Activated CD8-positive, alpha-beta T cell treated with anti-CD3 and anti-CD28 coated beads for 36 hours (primary cell): ENCODE results near the gene TRAPPC8. TPM values are rescaled to one million over a fixed set of nuclear protein-coding genes. Genes with fewer than 3 reads are reported as not detected.
"Not testable (repeated sequence)": the region's sequence is repeated elsewhere in the genome, so short reads cannot be mapped to it uniquely, and the experiment has no call there.

Experiments
- ATAC-seq: fragments of 200-7000 bp; cut with Tn5 transposase; one replicate; pipeline ENCODE4 v1.10.0; 2021; ENCODE audit warnings: mild to moderate bottlenecking, moderate library complexity
- CTCF ChIA-PET: fragments of 350-600 bp; sonication (Branson Sonifier 250); formaldehyde crosslinking; loops from one replicate; lab custom pipeline; 2021; ENCODE audit warnings: antibody characterized with exemption; lab: Charles Lee
- POLR2A ChIA-PET: fragments of 350-600 bp; sonication (Branson Sonifier 250); formaldehyde crosslinking; loops from one replicate; lab custom pipeline; 2021; ENCODE audit warnings: antibody characterized with exemption; lab: Charles Lee
- DNase-seq: peaks from one replicate; pipeline ENCODE4 v3.0.0-alpha.2; 2020
- H3K27ac Mint-ChIP-seq: one replicate; pipeline ENCODE4 v1.8.0; 2021; ENCODE audit warnings: mild to moderate bottlenecking, mixed read lengths
- H3K27me3 Mint-ChIP-seq: one replicate; pipeline ENCODE4 v1.8.0; 2021; ENCODE audit warnings: mixed read lengths
- H3K36me3 Mint-ChIP-seq: one replicate; pipeline ENCODE4 v1.8.0; 2021; ENCODE audit warnings: low read depth, mixed read lengths
- H3K4me1 Mint-ChIP-seq: one replicate; pipeline ENCODE4 v1.8.0; 2021; ENCODE audit warnings: low read depth, mixed read lengths
- H3K4me3 Mint-ChIP-seq: one replicate; pipeline ENCODE4 v1.8.0; 2021; ENCODE audit warnings: mild to moderate bottlenecking, moderate library complexity, mixed read lengths
- H3K9me3 Mint-ChIP-seq: one replicate; pipeline ENCODE4 v1.8.0; 2021; ENCODE audit warnings: mixed read lengths
- CTCF ChIP-seq: fragments of 200-600 bp; IDR thresholded peaks from one replicate; pipeline ENCODE4 v1.8.0; 2022; ENCODE audit warnings: antibody characterized with exemption, mild to moderate bottlenecking
- intact Hi-C: fragments of 100-400 bp; cut with micrococcal nuclease; formaldehyde crosslinking; loops from one replicate; pipeline ENCODE4 v1.10.0; 2022
- total RNA-seq, 2 experiments: library from RNA; stranded (reverse); gene quantifications; one replicate each; pipeline ENCODE4 v1.2.3, GENCODE V29; 2021

TRAPPC8 gene
- total RNA-seq, 2 experiments from 2014 or later: 26.1 to 29.6 TPM

- ATAC-seq (no peak), DNase-seq (no peak)
- H3K4me3 Mint-ChIP-seq: no peak overlapping the region
- no peaks in the 10 kb centered on the region for H3K27me3 Mint-ChIP-seq
- intact Hi-C loops: loop anchor here (10.0 kb wide), 1 partner anchor 87 kb away; no protein-coding TSS in a partner anchor
- no peak overlapping the region for H3K27ac Mint-ChIP-seq
- H3K9me3 Mint-ChIP-seq: no peaks in the 10 kb centered on the region
- TF ChIP-seq CTCF: no peak
- peaks cover 1% of the 10 kb centered on the region for H3K4me1 Mint-ChIP-seq
- CTCF ChIA-PET: interaction anchor here (0.6 kb wide), 1 partner anchor 356 kb away, joined by 3 read pairs; no protein-coding TSS in a partner anchor
- POLR2A ChIA-PET: no interaction called here
- H3K36me3 Mint-ChIP-seq: no peaks in the 10 kb centered on the region
Measured at GRCh38 chr18:31952223-31952622, 9.3 kb upstream of the TRAPPC8 start.

GRCh38 chr18:31950583-31950982, 7.7 kb upstream of the TRAPPC8 start:
- Mint-ChIP-seq H3K27ac (no peak overlapping the region), H3K4me1 (peaks cover 1% of the 10 kb centered on the region), H3K36me3 (no peaks in the 10 kb centered on the region), H3K4me3 (no peak overlapping the region), H3K9me3 (no peaks in the 10 kb centered on the region), H3K27me3 (no peaks in the 10 kb centered on the region)
- no peak for TF ChIP-seq CTCF
- DNase-seq (no peak), ATAC-seq (no peak)
- CTCF ChIA-PET: no interaction called here
- intact Hi-C loops: loop anchor here (10.0 kb wide), 1 partner anchor 86 kb away; no protein-coding TSS in a partner anchor
- POLR2A ChIA-PET: no interaction called here

DNA sequence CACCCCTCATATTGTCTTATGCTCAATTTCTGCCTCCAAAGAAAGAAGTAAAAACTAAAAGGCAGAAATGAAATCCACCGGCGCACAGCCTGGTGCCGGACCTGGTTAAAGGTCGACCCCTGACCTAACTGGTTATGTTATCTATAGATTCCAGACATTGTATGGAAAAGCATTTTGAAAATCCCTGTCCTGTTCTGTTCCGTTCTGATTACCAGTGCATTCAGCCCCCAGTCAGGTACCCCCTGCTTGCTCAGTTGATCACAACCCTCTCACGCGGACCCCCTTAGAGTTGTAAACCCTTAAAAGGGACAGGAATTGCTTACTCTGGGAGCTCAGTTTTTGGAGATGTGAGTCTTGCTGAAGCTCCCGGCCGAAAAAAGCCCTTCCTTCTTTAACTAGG, 5.4 kb upstream of the TRAPPC8 start:
- POLR2A ChIA-PET, H3K27ac Mint-ChIP-seq, DNase-seq, CTCF ChIA-PET, H3K36me3 Mint-ChIP-seq, H3K9me3 Mint-ChIP-seq, H3K4me3 Mint-ChIP-seq, intact Hi-C loops, H3K27me3 Mint-ChIP-seq, ATAC-seq: not testable (repeated sequence)
- H3K4me1 Mint-ChIP-seq: peaks cover 14% of the 10 kb centered on the region

GRCh38 chr18:31946305-31947046, 3.5 kb upstream of the TRAPPC8 start:
- intact Hi-C loops: no loop called here
- CTCF ChIA-PET: no interaction called here
- Mint-ChIP-seq H3K27ac (no peak overlapping the region), H3K27me3 (no peaks in the 10 kb centered on the region), H3K9me3 (no peaks in the 10 kb centered on the region), H3K4me3 (no peak overlapping the region), H3K4me1 (peaks cover 14% of the 10 kb centered on the region), H3K36me3 (peaks cover 2% of the 10 kb centered on the region)
- ATAC-seq (no peak), DNase-seq (no peak)
- TF ChIP-seq CTCF: no peak
- POLR2A ChIA-PET: interaction anchor here (0.8 kb wide), 1 partner anchor 91 kb away, joined by 3 read pairs; no protein-coding TSS in a partner anchor

DNA sequence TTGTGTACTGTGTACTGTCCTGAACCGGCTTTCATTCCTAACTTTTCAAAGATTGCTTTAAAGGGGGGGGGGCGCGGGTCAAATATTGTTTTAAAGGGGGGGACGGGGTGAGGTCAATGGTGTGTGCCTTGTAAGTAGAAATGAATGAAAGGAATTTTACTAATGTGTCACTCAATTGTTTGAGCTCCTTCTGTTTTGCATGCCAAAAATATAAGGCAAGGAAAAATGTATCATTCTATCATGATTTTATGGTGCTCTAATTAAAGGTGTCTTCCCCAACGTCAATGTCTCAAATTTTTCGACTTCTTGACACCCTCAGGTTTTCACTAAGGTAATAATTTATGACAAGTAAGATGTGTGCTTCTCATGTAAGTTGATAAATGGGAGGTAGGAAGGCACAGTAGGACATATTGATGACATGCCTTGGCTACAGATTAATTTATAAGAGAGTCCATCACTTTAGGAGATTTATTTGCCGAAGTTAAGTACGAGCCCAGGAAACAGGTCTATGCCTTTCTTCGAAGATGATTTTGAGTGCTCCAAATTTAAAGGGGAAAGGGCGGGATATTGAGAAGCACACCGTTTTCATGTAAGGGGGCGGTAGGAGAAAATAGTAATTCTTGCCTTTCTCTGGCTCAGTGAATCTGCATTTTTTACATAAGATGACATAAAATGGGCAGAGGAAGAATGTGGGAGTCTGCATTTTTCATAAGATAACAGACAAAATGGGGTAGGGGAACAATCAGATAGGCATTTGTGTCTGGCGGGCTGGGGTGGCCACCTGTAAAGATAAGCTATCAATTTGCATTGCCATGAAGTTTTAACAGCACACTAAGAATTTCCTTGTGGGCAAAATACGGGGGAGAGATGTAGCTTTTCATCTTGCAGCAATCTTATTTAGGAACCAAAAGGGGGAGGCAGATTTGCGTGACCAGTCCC, 1.2 kb upstream of the TRAPPC8 start:
- no peak for TF ChIP-seq CTCF
- ChIA-PET POLR2A (interaction anchor here (0.8 to 4.1 kb wide), 6 partner anchors 74 to 153 kb away, joined by 3 to 35 read pairs (median 5); partner anchors contain the start of genes RNF125 and RNF138), CTCF (interaction anchor here (1.0 to 2.4 kb wide), 3 partner anchors 32 to 128 kb away, joined by 3 to 10 read pairs (median 3); no protein-coding TSS in a partner anchor)
- H3K36me3 Mint-ChIP-seq: peaks cover 4% of the 10 kb centered on the region
- ATAC-seq (no peak), DNase-seq (peak; percentile 9)
- intact Hi-C loops: loop anchor here (2.0 to 5.0 kb wide), 2 partner anchors 75 to 148 kb away; partner anchors contain the start of genes RNF125 and RNF138
- H3K9me3 Mint-ChIP-seq: no peaks in the 10 kb centered on the region
- H3K4me3 Mint-ChIP-seq: peak overlapping the region; percentile 100
- no peaks in the 10 kb centered on the region for H3K27me3 Mint-ChIP-seq
- H3K27ac Mint-ChIP-seq: peak overlapping the region; percentile 99
- H3K4me1 Mint-ChIP-seq: peaks cover 28% of the 10 kb centered on the region
